GM21515 (cell line): ENCODE results near the gene NATD1.

Experiments
- ATAC-seq: cut with Tn5 transposase; IDR thresholded peaks from one replicate; pipeline ENCODE4 v1.9.1; 2021; ENCODE audit not compliant: unreplicated experiment

The NATD1 gene

DNA sequence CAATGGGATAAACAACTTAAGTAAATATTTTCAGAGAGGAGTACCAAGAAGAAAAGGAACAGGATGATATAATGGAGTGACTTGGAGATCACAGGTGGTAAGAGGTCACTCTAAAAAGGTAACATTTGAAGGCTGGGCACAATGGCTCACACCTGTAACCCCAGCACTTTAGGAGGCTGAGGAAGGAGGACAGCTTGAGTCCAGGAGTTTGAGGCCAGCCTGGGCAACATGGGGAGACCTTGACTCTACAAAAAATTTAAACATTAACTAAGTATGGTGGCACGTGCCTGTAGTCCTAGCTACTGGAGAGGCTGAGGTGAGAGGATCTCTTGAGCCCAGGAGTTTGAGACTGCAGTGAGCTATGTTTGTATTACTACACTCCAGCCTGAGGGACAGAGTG is 35.9 kb downstream of the NATD1 start:
- ATAC-seq: no peak

DNA sequence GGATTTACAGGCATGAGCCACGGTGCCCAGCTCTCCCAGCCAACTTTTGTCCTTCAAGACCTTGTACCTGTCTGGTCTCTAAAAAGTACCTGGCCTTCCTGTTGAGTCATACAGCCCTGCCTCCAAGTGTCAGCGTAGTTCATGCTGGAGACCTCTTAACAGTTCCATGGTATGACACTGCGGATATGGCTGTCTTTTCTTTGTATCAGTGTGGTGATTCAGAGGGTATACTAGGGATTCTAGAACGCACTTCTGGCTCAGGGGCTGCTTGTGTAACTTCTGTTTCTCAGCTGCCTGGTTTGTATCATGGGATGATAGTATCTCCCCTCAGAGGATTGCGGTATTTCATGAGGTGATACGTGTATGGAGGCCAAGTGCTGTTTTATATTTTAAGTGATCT is 37.3 kb downstream of the NATD1 start:
- ATAC-seq: no peak

DNA sequence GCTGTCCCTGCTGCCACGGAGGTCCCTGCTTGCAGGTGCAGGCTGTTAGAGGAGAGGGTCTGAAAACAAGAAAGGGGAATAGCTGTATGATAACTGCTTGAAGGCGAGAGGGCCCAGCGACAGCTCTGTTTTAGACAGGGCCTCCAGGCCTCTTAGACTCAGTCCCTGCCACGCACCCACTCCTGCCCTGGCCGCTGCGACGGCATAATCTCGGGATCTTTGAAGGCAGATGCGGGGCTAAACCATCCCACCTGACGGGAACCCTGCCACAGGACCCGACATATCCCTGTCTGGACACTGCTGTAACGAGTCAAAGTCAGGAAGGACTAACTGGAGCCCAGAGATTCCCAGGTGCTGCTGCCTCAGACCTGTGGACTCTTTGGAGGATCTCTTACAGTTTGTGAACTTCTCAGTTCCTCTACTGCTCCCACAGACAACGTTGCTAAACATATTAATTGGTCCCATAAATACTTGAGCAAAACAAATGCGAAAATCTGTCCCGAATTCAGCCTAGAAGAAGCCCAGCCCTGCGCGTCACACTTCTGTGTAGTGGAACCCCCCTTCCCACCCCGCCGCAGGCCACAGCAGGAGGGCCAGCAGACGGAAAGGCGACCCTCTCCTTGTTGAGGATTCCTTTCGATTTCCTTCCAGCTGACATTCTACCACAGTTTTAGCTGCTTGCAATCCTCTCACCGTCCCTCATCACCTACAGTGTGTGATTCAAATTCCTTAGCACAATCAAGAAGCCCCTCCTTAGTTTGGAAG is 38.3 kb downstream of the NATD1 start:
- ATAC-seq: peak; percentile 8

- ATAC-seq: peak; percentile 83
These were observed 39.0 kb downstream of the NATD1 start, which contains the start of gene TMEM11 for GRCh38 chr17:21214015-21214776. Gene TMEM11 (minus strand): TSS chr17:21214161. CDS start chr17:21214152, 9 bp downstream.

GRCh38 chr17:21213638-21214014 is 39.6 kb downstream of the NATD1 start:
- peak; percentile 19 for ATAC-seq

DNA sequence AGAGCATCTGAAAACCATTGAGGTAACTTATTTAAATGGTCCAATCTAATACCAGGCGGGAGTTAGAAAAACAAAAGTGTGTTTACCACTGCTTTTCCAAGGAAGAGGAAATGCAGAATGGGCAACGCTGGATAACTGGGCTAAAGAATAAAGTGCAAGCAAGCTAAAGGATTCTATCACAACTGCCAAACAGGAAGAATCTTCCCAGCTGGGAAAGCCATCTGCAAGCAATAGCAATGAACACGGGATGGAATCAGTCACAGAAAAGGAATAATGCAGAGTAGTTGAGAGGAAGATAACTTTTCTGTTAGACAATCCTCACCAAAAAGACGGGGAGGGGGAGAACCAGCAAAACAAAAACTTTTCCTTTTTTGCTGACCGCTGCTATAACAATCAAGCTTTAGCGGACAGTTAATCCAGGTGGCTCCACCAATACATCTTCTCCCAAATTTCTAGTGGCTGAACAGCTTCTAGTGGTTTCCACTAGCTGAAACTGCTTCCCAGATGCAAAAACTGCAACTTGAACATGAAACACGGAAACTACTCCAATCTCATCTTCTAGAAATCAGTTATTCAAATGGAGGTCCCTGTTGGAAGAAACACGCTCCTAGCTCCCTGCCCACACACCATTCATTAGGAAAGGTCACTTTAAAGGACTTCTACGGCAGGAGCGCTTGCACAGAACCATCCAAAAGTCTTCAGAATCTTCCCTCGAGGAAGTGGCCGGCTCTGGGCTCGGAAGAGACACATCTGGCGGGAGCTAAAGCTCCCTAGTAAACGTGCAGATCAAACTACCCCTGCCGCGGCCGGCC is 40.2 kb downstream of the NATD1 start:
- no peak for ATAC-seq

- ATAC-seq: no peak
These were observed 41.3 kb downstream of the NATD1 start for GRCh38 chr17:21211825-21212479.

DNA sequence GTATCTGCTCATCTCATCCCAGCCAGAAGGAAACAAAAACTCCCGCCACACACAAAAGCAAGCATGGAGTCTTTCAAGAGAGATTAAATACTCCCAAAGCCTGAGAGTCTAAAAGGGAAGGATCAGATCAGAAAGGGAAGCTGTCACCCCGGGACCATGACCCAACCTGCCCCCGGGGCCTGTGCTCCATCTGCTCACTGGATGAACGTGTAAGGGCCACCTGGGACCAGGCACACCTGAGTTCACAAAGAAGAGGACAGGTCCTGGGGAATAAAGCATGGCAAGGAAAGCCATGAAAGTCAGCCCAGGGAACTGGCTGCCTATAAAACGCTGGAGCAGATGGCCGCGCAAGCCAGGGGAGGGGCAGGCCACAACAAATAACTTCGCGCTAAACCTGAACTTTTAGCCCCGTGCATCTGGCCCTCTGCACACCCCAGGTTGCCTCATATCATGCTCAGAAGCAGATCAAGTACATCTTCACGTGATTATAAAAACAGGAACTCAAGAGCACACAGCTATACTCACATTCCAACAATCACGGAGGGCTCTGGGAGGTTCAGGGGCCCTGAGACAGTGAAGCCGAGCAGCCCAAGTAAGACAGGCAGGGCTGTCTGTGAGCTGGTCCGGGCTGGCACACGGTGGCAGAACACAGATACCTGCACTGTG is 42.7 kb downstream of the NATD1 start:
- no peak for ATAC-seq

GRCh38 chr17:21209511-21210175 is 43.6 kb downstream of the NATD1 start:
- ATAC-seq: no peak

DNA sequence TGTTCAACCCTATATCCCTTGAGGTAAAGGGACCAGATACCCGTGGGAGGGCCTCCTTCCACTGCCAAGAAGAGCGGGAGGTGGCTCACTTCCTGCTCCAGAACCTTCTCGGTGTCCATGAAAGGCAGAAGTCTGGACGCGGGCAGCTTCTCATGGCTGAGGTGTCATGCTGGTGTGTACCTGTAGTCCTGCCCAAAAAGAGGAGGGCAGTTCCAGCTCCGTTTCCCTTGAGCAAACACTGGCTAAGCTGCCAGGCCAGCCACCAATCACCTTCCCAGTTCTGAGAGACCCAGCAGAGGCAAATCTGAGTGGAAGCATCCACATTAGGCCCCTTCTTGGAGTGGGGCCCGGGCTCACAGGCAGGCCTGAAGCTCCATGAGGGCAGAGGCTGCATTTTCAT is 44.9 kb downstream of the NATD1 start:
- no peak for ATAC-seq

GRCh38 chr17:21204935-21205334 is 48.3 kb downstream of the NATD1 start:
- ATAC-seq: no peak

GRCh38 chr17:21202512-21202911 is 50.7 kb downstream of the NATD1 start:
- no peak for ATAC-seq

DNA sequence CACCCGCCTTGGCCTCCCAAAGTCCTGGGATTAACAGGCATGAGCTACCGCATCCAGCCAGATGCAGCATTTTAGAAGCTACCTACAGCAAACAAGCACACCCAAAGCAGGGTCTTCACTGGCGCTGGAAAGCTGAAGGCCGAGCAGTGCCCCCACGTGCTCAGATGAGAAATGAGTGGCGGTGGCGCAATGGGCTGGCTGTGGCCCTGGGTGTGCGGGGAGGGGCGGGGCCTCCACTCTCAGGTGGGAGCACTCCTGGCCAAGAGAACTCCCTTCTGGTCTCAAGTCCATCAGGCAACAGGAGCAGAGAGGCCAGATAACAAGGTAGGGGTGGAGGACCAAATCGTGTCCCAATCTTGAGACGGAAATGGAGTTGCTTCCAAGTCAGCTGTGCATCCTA is 51.3 kb downstream of the NATD1 start:
- no peak for ATAC-seq

- no peak for ATAC-seq
These were observed 52.0 kb downstream of the NATD1 start for GRCh38 chr17:21201298-21201595.

DNA sequence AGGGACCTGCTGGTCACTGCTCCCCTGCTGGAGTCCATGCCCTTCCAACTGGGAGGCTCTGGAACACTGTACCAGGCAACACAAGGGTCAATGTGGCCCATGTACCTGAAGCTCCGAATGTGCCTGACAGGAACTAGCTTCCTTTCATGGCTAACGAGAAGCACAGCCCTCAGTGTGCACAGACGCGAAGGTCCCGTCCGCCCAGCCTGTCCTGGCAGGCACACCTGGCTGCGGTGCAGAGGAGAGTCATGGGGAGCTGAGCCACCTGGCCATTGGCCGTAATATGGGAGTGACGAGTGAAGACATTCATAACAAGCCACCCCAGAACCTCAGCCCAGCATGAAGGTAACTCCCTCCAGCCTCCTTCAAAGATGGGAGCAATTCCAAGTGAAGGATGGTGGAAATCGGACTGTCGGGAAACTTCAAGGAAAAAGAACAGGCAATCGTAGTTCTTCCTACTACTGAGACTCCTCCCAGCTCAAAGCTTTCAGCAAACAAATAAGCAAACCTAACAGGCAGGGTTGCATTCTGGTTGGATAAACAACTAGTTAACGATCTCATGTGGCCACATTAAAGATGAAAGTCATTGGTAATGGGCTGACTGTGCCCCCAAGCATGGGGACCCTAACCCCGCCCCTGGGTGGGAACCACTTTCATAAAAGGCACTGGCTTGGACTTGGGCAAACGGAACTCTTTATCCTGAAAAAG is 52.5 kb downstream of the NATD1 start:
- no peak for ATAC-seq

DNA sequence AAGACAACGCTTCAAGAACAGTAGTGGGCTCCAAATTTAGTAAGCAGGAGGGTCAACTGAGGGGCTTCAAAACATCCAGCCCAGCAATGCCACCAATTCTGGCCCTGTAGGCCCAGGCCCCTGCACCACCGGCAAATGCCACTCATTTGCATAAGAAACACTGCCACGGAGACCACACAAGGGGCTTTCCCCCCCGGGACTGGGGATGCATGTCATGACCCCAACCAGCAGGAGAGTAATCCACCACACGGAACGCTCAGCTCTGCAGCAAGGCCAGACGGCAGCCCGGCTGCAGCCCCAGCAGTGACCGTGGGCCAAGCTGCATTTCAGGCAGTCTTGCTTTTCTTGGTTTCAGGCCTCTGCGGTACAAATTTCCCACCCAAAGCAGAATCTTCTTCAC is 53.4 kb downstream of the NATD1 start:
- ATAC-seq: no peak

DNA sequence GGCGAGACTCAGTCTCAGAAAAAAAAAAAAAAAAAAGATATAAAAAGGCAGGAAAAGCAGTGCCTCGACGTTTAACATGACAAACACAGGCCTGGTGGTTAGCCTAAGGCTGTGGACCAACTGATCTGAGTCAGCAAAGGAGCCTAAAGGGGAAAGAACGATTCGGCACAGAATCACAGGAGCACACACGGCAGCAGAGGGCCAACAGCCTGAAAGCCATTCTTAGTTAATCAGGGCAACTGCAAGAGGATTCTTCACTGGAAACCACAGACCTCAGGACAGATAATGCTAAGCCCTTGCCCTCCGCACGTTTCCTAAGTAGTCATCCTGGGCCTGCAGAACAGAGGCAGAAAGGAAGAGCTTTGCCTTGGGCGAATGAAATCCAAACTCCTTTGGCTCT is 53.9 kb downstream of the NATD1 start:
- ATAC-seq: no peak

- no peak for ATAC-seq
These were observed 54.8 kb downstream of the NATD1 start for GRCh38 chr17:21198411-21198810.

DNA sequence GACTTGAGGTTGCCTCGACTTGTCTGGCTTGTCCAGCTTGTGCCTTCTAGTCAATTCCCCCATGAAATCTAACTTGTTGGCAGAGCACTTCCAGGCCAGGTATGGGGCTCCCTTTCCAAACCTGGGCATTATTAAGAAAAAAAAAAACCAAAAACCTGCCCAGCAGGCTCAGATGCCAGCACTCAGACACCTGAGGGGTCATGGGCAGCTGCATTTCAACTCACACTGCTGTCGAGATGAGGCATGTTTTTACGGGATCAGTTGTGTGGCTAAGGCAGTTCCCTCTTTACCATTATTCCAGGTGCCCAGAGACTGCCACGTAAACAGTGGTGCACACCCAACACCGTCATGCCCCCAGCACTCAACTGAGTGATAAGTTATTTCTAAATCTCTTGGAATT is 57.1 kb downstream of the NATD1 start:
- no peak for ATAC-seq

GRCh38 chr17:21194703-21195102 is 58.5 kb downstream of the NATD1 start:
- no peak for ATAC-seq
